Measurements from ENCODE around the gene PCDHGB6. TPM values are rescaled to one million over a fixed set of nuclear protein-coding genes. Genes with fewer than 3 reads are reported as not detected.
A peak's percentile ranks its signal among the peaks of the same experiment; 100 is the strongest.
"Not testable (repeated sequence)": the region's sequence is repeated elsewhere in the genome, so short reads cannot be mapped to it uniquely, and the experiment has no call there.

The PCDHGB6 gene
- total RNA-seq, 1 experiment from 2014 or later, result 6.0 TPM

- H2BK15ac ChIP-seq (ENCODE audit: low read depth, low read length); H3T11ph ChIP-seq (ENCODE audit: low read length); H2BK12ac ChIP-seq (ENCODE audit: insufficient read length, low read depth, low read length); H4K5ac ChIP-seq (ENCODE audit: insufficient read length, low read depth, low read length); H3K79me2 ChIP-seq (ENCODE audit: insufficient read depth, low read length); H3K56ac ChIP-seq (ENCODE audit: insufficient read length, low read depth, low read length); H2AFZ ChIP-seq (ENCODE audit: low read length); H2BK120ac ChIP-seq (ENCODE audit: low read depth, low read length, poor library complexity, severe bottlenecking); H3K4me1 ChIP-seq (ENCODE audit: insufficient read depth, low read length); H3K79me1 ChIP-seq (ENCODE audit: insufficient read depth, low read depth, low read length, poor library complexity, severe bottlenecking); H4K91ac ChIP-seq (ENCODE audit: insufficient read length, low read depth, low read length); H4K8ac ChIP-seq (replicated peaks; ENCODE audit: insufficient read length, low read depth, low read length); H3K14ac ChIP-seq (ENCODE audit: insufficient read depth, low read length); H3K4ac ChIP-seq (ENCODE audit: low read depth, low read length); H2BK5ac ChIP-seq (ENCODE audit: insufficient read length, low read length); H2AK5ac ChIP-seq (ENCODE audit: insufficient read length, low read length); H3K23ac ChIP-seq (ENCODE audit: insufficient read length, low read depth, low read length); H3K23me2 ChIP-seq (ENCODE audit: insufficient read length, low read depth, low read length, poor library complexity, severe bottlenecking); H4K20me1 ChIP-seq (ENCODE audit: control insufficient read depth, insufficient read depth, insufficient read length); H3K27me3 ChIP-seq (ENCODE audit: insufficient read depth, low read length); H3K27ac ChIP-seq (ENCODE audit: insufficient read length, low read depth, low read length); H2BK20ac ChIP-seq (ENCODE audit: low read depth, low read length, poor library complexity, severe bottlenecking): not testable (repeated sequence)
- Mint-ChIP-seq H3K36me3 (ENCODE audit: insufficient read depth in 1 of 3, low read depth in 3 of 3) (peaks cover 58 to 84% (median 62%) of the 10 kb centered on the region in 3 experiments), H3K4me1 (peaks cover 9 to 17% of the 10 kb centered on the region in 2 experiments), H3K9me3 (peaks cover 66 to 77% of the 10 kb centered on the region in 2 experiments), H3K4me3 (peak within 1 kb of the TSS; percentile 79 to 86), H3K27ac (peak within 1 kb of the TSS in 1 of 3 experiments; percentile 55; a peak in 1 of 7 replicates), H3K27me3 (ENCODE audit: low read depth) (peaks cover 20% of the 10 kb centered on the region)
- Histone ChIP-seq H3K4me2 (ENCODE audit: insufficient read depth, insufficient read length, low read length) (peak within 1 kb of the TSS; percentile 84), H3K9me3 (ENCODE audit: control insufficient read depth, low read depth, low read length) (peaks cover 13% of the 10 kb centered on the region), H3K18ac (ENCODE audit: insufficient read length, low read depth, low read length) (peak within 1 kb of the TSS; percentile 60), H3K9ac (ENCODE audit: extremely low read depth, insufficient read length, low read length) (peak within 1 kb of the TSS; percentile 58)
- TF ChIP-seq, protein P1, sequence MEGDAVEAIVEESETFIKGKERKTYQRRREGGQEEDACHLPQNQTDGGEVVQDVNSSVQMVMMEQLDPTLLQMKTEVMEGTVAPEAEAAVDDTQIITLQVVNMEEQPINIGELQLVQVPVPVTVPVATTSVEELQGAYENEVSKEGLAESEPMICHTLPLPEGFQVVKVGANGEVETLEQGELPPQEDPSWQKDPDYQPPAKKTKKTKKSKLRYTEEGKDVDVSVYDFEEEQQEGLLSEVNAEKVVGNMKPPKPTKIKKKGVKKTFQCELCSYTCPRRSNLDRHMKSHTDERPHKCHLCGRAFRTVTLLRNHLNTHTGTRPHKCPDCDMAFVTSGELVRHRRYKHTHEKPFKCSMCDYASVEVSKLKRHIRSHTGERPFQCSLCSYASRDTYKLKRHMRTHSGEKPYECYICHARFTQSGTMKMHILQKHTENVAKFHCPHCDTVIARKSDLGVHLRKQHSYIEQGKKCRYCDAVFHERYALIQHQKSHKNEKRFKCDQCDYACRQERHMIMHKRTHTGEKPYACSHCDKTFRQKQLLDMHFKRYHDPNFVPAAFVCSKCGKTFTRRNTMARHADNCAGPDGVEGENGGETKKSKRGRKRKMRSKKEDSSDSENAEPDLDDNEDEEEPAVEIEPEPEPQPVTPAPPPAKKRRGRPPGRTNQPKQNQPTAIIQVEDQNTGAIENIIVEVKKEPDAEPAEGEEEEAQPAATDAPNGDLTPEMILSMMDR (conservative IDR thresholded peaks at IDR 0.05), result peak; percentile 87
- peak; percentile 85 for DNase-seq
- WGBS (ENCODE audit: extremely low coverage, insufficient read length, low lambda C conversion rate), result no CpG with 5 or more reads among the region's 47 CpGs
Observed at GRCh38 chr5:141417494-141418172, 9.8 kb downstream of the PCDHGB6 start, which contains the start of gene PCDHGB7. Gene PCDHGB7 (plus strand): TSS chr5:141417677. CDS start chr5:141417860, 183 bp downstream.
